Activated CD4-positive, alpha-beta T cell treated with anti-CD3 and anti-CD28 coated beads for 48 hours (primary cell): ENCODE data around the gene ERC1.
"Not testable (repeated sequence)": the region's sequence is repeated elsewhere in the genome, so short reads cannot be mapped to it uniquely, and the experiment has no call there.

Source experiments
- DNase-seq: peaks from one replicate; pipeline ENCODE4 v3.0.0-alpha.2; 2020

Gene ERC1

GRCh38 chr12:1080520-1081223 is 89.6 kb downstream of the ERC1 start:
- no peak for DNase-seq

- DNase-seq = no peak
These were observed 92.3 kb downstream of the ERC1 start for GRCh38 chr12:1083151-1083888.

GRCh38 chr12:1083889-1084262 is 92.9 kb downstream of the ERC1 start:
- DNase-seq = no peak

GRCh38 chr12:1091350-1091749 is 100.3 kb downstream of the ERC1 start:
- DNase-seq = no peak

- DNase-seq = peak; percentile 19
These were observed 102.2 kb downstream of the ERC1 start for GRCh38 chr12:1093166-1093751.

- DNase-seq = no peak
These were observed 103.7 kb downstream of the ERC1 start for GRCh38 chr12:1094714-1095113.

- peak; percentile 52 for DNase-seq
These were observed 108.1 kb downstream of the ERC1 start for GRCh38 chr12:1099158-1099557.

- not testable (repeated sequence) for DNase-seq
These were observed 108.6 kb downstream of the ERC1 start for GRCh38 chr12:1099618-1100017.

GRCh38 chr12:1102115-1102514 is 111.1 kb downstream of the ERC1 start:
- no peak for DNase-seq

- DNase-seq = no peak
These were observed 111.9 kb downstream of the ERC1 start for GRCh38 chr12:1102791-1103450.

- no peak for DNase-seq
These were observed 112.6 kb downstream of the ERC1 start for GRCh38 chr12:1103632-1104031.

- DNase-seq = no peak
These were observed 113.2 kb downstream of the ERC1 start for GRCh38 chr12:1104088-1104800.

- DNase-seq = no peak
These were observed 116.6 kb downstream of the ERC1 start for GRCh38 chr12:1107669-1108068.

GRCh38 chr12:1108276-1108675 is 117.3 kb downstream of the ERC1 start:
- no peak for DNase-seq

GRCh38 chr12:1115484-1116231 is 124.6 kb downstream of the ERC1 start:
- no peak for DNase-seq

GRCh38 chr12:1117371-1117770 is 126.3 kb downstream of the ERC1 start:
- no peak for DNase-seq

- DNase-seq = peak; percentile 78
These were observed 127.0 kb downstream of the ERC1 start for GRCh38 chr12:1117970-1118563.

GRCh38 chr12:1122786-1123185 is 131.8 kb downstream of the ERC1 start:
- DNase-seq = no peak

- no peak for DNase-seq
These were observed 135.1 kb downstream of the ERC1 start for GRCh38 chr12:1126091-1126490.

GRCh38 chr12:1127021-1127420 is 136.0 kb downstream of the ERC1 start:
- no peak for DNase-seq

- DNase-seq = no peak
These were observed 139.1 kb downstream of the ERC1 start for GRCh38 chr12:1130164-1130563.

- DNase-seq = no peak
These were observed 139.5 kb downstream of the ERC1 start for GRCh38 chr12:1130571-1130970.
